Suprapubic skin (tissue), 3 donors: ENCODE data around the gene CAPZA1.

ENCODE experiments used
- CTCF ChIP-seq, 2 donors: fragments of 200-600 bp in 1 of 2; fragments of 450-650 bp in 1 of 2; sonication (generic) in 1 of 2; IDR thresholded peaks; one replicate each; pipeline ENCODE4 v1.5.1; 2016 to 2019; ENCODE audit warnings: antibody characterized with exemption in 2 of 2, mild to moderate bottlenecking in 1 of 2, moderate library complexity in 1 of 2
- POLR2A ChIP-seq, 2 donors: fragments of 450-650 bp; IDR thresholded peaks; one replicate each; pipeline ENCODE4 v1.6.1; 2017; ENCODE audit warnings: antibody characterized with exemption in 2 of 2, mild to moderate bottlenecking in 2 of 2, moderate library complexity in 2 of 2

- TF ChIP-seq CTCF (IDR thresholded peaks at IDR 0.05) (no peak), POLR2A (IDR thresholded peaks at IDR 0.05) (no peak)
These were observed 36.3 kb upstream of the CAPZA1 start for GRCh38 chr1:112583366-112583765.
